HCT116 (cell line): ENCODE data around the gene OR2T11. TPM values are rescaled to one million over a fixed set of nuclear protein-coding genes. Genes with fewer than 3 reads are reported as not detected.

Experiments used
- ATAC-seq: fragments of 200-7000 bp; cut with Tn5 transposase; 2 replicates; pipeline ENCODE4 v1.9.1; 2020; ENCODE audit warnings: mild to moderate bottlenecking, moderate library complexity
- BruUV-seq: library from RNA; stranded (reverse); fragments of 400-500 nt; replicated peaks from 2 replicates; lab custom pipeline; 2021; lab: Mats Ljungman, UMichigan
- CTCF ChIA-PET: fragments of 300-600 bp; sonication (Branson Sonifier 250); formaldehyde crosslinking; loops from one replicate; lab custom pipeline; 2021; ENCODE audit warnings: antibody characterized with exemption; lab: Charles Lee
- POLR2A ChIA-PET: fragments of 300-600, 350-600 bp; sonication (Branson Sonifier 250); formaldehyde crosslinking; loops from one replicate; lab custom pipeline; 2021; ENCODE audit warnings: antibody characterized with exemption; lab: Charles Lee
- RAD21 ChIA-PET, 2 experiments: fragments of 300-600 bp; sonication (Branson Sonifier 250); formaldehyde crosslinking; loops; one replicate each; lab custom pipeline; 2023; ENCODE audit warnings: low total read pairs in 2 of 2; ENCODE audit not compliant: uncharacterized antibody in 2 of 2, unreplicated experiment in 2 of 2, low non-redundant PET in 1 of 2; lab: Charles Lee
- DNase-seq: peaks from one replicate; pipeline ENCODE4 v3.0.0-alpha.2; 2010; ENCODE audit warnings: low read depth, low spot score
- H2AFZ ChIP-seq: fragments of 200-600 bp; shearing (Covaris generic), sonication (generic); 2 replicates; pipeline ENCODE4 v1.6.1; 2017; ENCODE audit warnings: low read depth, mixed run types, mixed read lengths, antibody characterized with exemption, low read length; ENCODE audit not compliant: poor library complexity, severe bottlenecking
- H3K27ac ChIP-seq: 2 replicates; pipeline ENCODE4 v1.5.1; 2012; ENCODE audit warnings: low read depth, low read length
- H3K27me3 ChIP-seq: fragments of 200-600 bp; sonication (generic); 2 replicates; pipeline ENCODE4 v1.6.1; 2016; ENCODE audit warnings: mixed run types, low read length, mixed read lengths; ENCODE audit not compliant: insufficient read depth
- H3K36me3 ChIP-seq, 2 experiments: fragments of 200-500 bp in 1 of 2; fragments of 200-600 bp in 1 of 2; sonication (Bioruptor generic) in 1 of 2; sonication (generic) in 1 of 2; 2 replicates each; pipeline versions ENCODE4 v1.5.1 to v1.6.1; 2014 to 2016; ENCODE audit warnings: low read length in 2 of 2, inconsistent platforms in 1 of 2, mixed read lengths in 1 of 2, mixed run types in 1 of 2; ENCODE audit not compliant: insufficient read depth in 2 of 2, control insufficient read depth in 1 of 2
- H3K4me1 ChIP-seq, 2 experiments: fragments of 200-600 bp in 1 of 2; sonication (generic) in 1 of 2; 2 replicates each; pipeline versions ENCODE4 v1.5.1 to v1.6.1; 2012 to 2017; ENCODE audit warnings: low read length in 2 of 2, inconsistent platforms in 1 of 2, mild to moderate bottlenecking in 1 of 2, mixed read lengths in 1 of 2, mixed run types in 1 of 2, moderate library complexity in 1 of 2; ENCODE audit not compliant: insufficient read depth in 2 of 2, control insufficient read depth in 1 of 2
- H3K4me2 ChIP-seq: fragments of 200-600 bp; sonication (generic); 2 replicates; pipeline ENCODE4 v1.6.1; 2017; ENCODE audit warnings: mixed run types, low read length, mixed read lengths
- H3K4me3 ChIP-seq, 2 experiments: fragments of 200-600 bp in 1 of 2; sonication (generic) in 1 of 2; replicated peaks in 1 of 2; 2 replicates each; pipeline ENCODE4 v1.5.1; 2011 to 2016; ENCODE audit warnings: low read length in 2 of 2, control low read depth in 1 of 2, low read depth in 1 of 2, mild to moderate bottlenecking in 1 of 2, mixed read lengths in 1 of 2, mixed run types in 1 of 2
- H3K79me2 ChIP-seq: fragments of 200-600 bp; sonication (generic); 2 replicates; pipeline ENCODE4 v1.6.1; 2017; ENCODE audit warnings: mild to moderate bottlenecking, mixed run types, low read length, moderate library complexity, mixed read lengths; ENCODE audit not compliant: insufficient read depth
- H3K9ac ChIP-seq: fragments of 200-600 bp; sonication (generic); 2 replicates; pipeline ENCODE4 v1.6.1; 2016; ENCODE audit warnings: low read length, mixed read lengths
- H3K9me2 ChIP-seq: fragments of 200-600 bp; sonication (generic), shearing (Covaris generic); 2 replicates; pipeline ENCODE4 v1.6.1; 2017; ENCODE audit warnings: mixed run types, mild to moderate bottlenecking, moderate library complexity; ENCODE audit not compliant: insufficient read depth
- H3K9me3 ChIP-seq, 2 experiments: fragments of 200-500 bp in 1 of 2; fragments of 200-600 bp in 1 of 2; sonication (Bioruptor generic) in 1 of 2; sonication (generic) in 1 of 2; 2 replicates each; pipeline ENCODE4 v1.6.1; 2014 to 2017; ENCODE audit warnings: low read length in 2 of 2, mixed read lengths in 2 of 2, inconsistent platforms in 1 of 2, low read depth in 1 of 2, mild to moderate bottlenecking in 1 of 2, mixed run types in 1 of 2, moderate library complexity in 1 of 2; ENCODE audit not compliant: control insufficient read depth in 1 of 2, insufficient read depth in 1 of 2
- H4K20me1 ChIP-seq: fragments of 200-600 bp; sonication (generic), shearing (Covaris generic); 2 replicates; pipeline ENCODE4 v1.6.1; 2017; ENCODE audit warnings: mixed run types, mild to moderate bottlenecking, moderate library complexity; ENCODE audit not compliant: insufficient read depth
- ATF3 ChIP-seq: IDR thresholded peaks from 2 replicates; pipeline ENCODE4 v1.6.1; 2012
- CBX3 ChIP-seq: IDR thresholded peaks from 2 replicates; pipeline ENCODE4 v1.6.1; 2012; ENCODE audit warnings: low read depth
- EGR1 ChIP-seq: IDR thresholded peaks from 2 replicates; pipeline ENCODE4 v1.6.1; 2012; ENCODE audit warnings: low read depth
- ELF1 ChIP-seq: IDR thresholded peaks from 2 replicates; pipeline ENCODE4 v1.6.1; 2012; ENCODE audit warnings: low read depth, borderline replicate concordance
- JUND ChIP-seq: IDR thresholded peaks from 2 replicates; pipeline ENCODE4 v1.6.1; 2012
- MAX ChIP-seq: IDR thresholded peaks from 2 replicates; pipeline ENCODE4 v1.6.1; 2012
- POLR2A ChIP-seq: IDR thresholded peaks from 2 replicates; pipeline ENCODE4 v1.7.0; 2011; ENCODE audit warnings: borderline replicate concordance; ENCODE audit not compliant: insufficient read depth, insufficient read length; ENCODE audit errors: extremely low read depth
- POLR2AphosphoS5 ChIP-seq: IDR thresholded peaks from 2 replicates; pipeline ENCODE4 v1.6.1; 2011; ENCODE audit warnings: mild to moderate bottlenecking, low read depth, low read length, moderate library complexity
- RAD21 ChIP-seq: IDR thresholded peaks from 2 replicates; pipeline ENCODE4 v1.6.1; 2012; ENCODE audit warnings: low read depth, mild to moderate bottlenecking
- SIN3A ChIP-seq: IDR thresholded peaks from 2 replicates; pipeline ENCODE4 v1.6.1; 2012; ENCODE audit warnings: low read depth
- SP1 ChIP-seq: IDR thresholded peaks from 2 replicates; pipeline ENCODE4 v1.6.1; 2012; ENCODE audit warnings: low read depth
- SRF ChIP-seq: IDR thresholded peaks from 2 replicates; pipeline ENCODE4 v1.6.1; 2012; ENCODE audit warnings: low read depth
- TCF7L2 ChIP-seq: IDR thresholded peaks from 2 replicates; pipeline ENCODE4 v1.7.0; 2011; ENCODE audit warnings: borderline replicate concordance, inconsistent platforms; ENCODE audit not compliant: insufficient read depth, insufficient read length; ENCODE audit errors: extremely low read depth
- YY1 ChIP-seq: IDR thresholded peaks from 2 replicates; pipeline ENCODE4 v1.6.1; 2011; ENCODE audit warnings: low read length, low read depth, moderate library complexity, mild to moderate bottlenecking; ENCODE audit not compliant: insufficient replicate concordance; ENCODE audit errors: extremely low read depth
- ZBTB33 ChIP-seq: IDR thresholded peaks from 2 replicates; pipeline ENCODE4 v1.6.1; 2011; ENCODE audit warnings: mild to moderate bottlenecking, low read length, moderate library complexity; ENCODE audit not compliant: insufficient replicate concordance; ENCODE audit errors: extremely low read depth
- ZFX ChIP-seq: fragments of 450-650 bp; IDR thresholded peaks from 2 replicates; pipeline ENCODE4 v1.6.1; 2017
- intact Hi-C: fragments of 100-400 bp; cut with micrococcal nuclease; formaldehyde crosslinking; loops from 2 replicates; pipeline ENCODE4 v1.10.0; 2022
- total RNA-seq: library from RNA; stranded (reverse); gene quantifications from one replicate; pipeline ENCODE4 v1.2.1, GENCODE V29; 2021; ENCODE audit not compliant: unreplicated experiment

Gene OR2T11
- total RNA-seq, 1 experiment from 2014 or later, result not detected

- no peaks in the 10 kb centered on the region for H4K20me1 ChIP-seq
- BruUV-seq, result no TSS peak
- no peaks in the 10 kb centered on the region for H3K36me3 ChIP-seq
- intact Hi-C loops, result loop anchor here (5.0 kb wide), 1 partner anchor 173 kb away; no protein-coding TSS in a partner anchor
- H3K4me2 ChIP-seq, result no peak overlapping the region
- ATAC-seq (no peak), DNase-seq (no peak)
- no peaks in the 10 kb centered on the region for H3K4me1 ChIP-seq
- H3K9me2 ChIP-seq, result no peaks in the 10 kb centered on the region
- ChIA-PET POLR2A (no interaction called here), CTCF (no interaction called here), RAD21 (no interaction called here)
- no peak overlapping the region for H3K9ac ChIP-seq
- no peak overlapping the region for H2AFZ ChIP-seq
- no peak overlapping the region for H3K4me3 ChIP-seq
- no peaks in the 10 kb centered on the region for H3K9me3 ChIP-seq
- no peak overlapping the region for H3K27ac ChIP-seq
- no peaks in the 10 kb centered on the region for H3K79me2 ChIP-seq
- TF ChIP-seq TCF7L2 (no peak), ZFX (no peak), SP1 (no peak), JUND (no peak), EGR1 (no peak), POLR2AphosphoS5 (no peak), RAD21 (no peak), ELF1 (no peak), SRF (no peak), SIN3A (no peak), POLR2A (no peak), YY1 (no peak), ZBTB33 (no peak), MAX (no peak), CBX3 (no peak), ATF3 (no peak)
- H3K27me3 ChIP-seq, result no peaks in the 10 kb centered on the region
Observed at GRCh38 chr1:248630551-248630950, 4.3 kb downstream of the OR2T11 start.
